Cardiac muscle cell (in vitro differentiated cells and primary cell): Measurements from ENCODE around the gene SETBP1. TPM values are rescaled to one million over a fixed set of nuclear protein-coding genes. Genes with fewer than 3 reads are reported as not detected.
A peak's percentile ranks its signal among the peaks of the same experiment; 100 is the strongest.

Source experiments
- DNase-seq, 2 donors: peaks; one replicate each; pipeline versions ENCODE4 v3.0.0 to v3.0.0-alpha.2; 2010 to 2017; ENCODE audit warnings: low read depth in 1 of 2, low spot score in 1 of 2
- H3K27ac ChIP-seq: fragments of 200-600 bp; sonication (generic); 2 replicates; pipeline ENCODE4 v1.5.1; 2016
- H3K27me3 ChIP-seq: fragments of 200-600 bp; sonication (generic); 2 replicates; pipeline ENCODE4 v1.6.0; 2016; ENCODE audit warnings: control low read depth
- H3K36me3 ChIP-seq: fragments of 200-600 bp; sonication (generic); 2 replicates; pipeline ENCODE4 v1.5.1; 2016; ENCODE audit warnings: control low read depth
- H3K4me1 ChIP-seq: fragments of 200-600 bp; sonication (generic); 2 replicates; pipeline ENCODE4 v1.8.1; 2017; ENCODE audit warnings: low read depth, mild to moderate bottlenecking, mixed run types
- H3K4me3 ChIP-seq: fragments of 200-600 bp; sonication (generic); 2 replicates; pipeline ENCODE4 v1.5.1; 2016; ENCODE audit warnings: mild to moderate bottlenecking
- H3K9me3 ChIP-seq: fragments of 200-600 bp; sonication (generic); 2 replicates; pipeline ENCODE4 v1.5.1; 2017; ENCODE audit warnings: low read depth, mild to moderate bottlenecking, control low read depth
- CTCF ChIP-seq: IDR thresholded peaks from 2 replicates; pipeline ENCODE4 v1.5.1; 2012; ENCODE audit warnings: low read depth, mild to moderate bottlenecking, low read length
- polyA plus RNA-seq: library from polyadenylated mRNA; unstranded; fragments of >200 nt; fragmentation: Nextera tagmentation; extraction: Ambion mirVana; gene quantifications from 2 replicates; pipeline ENCODE4 v1.2.1, GENCODE V29; 2016
- total RNA-seq: library from RNA; depleted of rRNA; stranded (reverse); fragments of >200 nt; gene quantifications from 2 replicates; pipeline ENCODE4 v1.2.3, GENCODE V29; 2016

SETBP1 gene
- total and polyA plus RNA-seq, 2 experiments from 2014 or later: 6.3 to 30.6 TPM

- H3K27ac ChIP-seq: no peak overlapping the region
- no peaks in the 10 kb centered on the region for H3K27me3 ChIP-seq
- H3K9me3 ChIP-seq: no peaks in the 10 kb centered on the region
- no peak for TF ChIP-seq CTCF
- DNase-seq: no peak
- no peak overlapping the region for H3K4me3 ChIP-seq
- no peaks in the 10 kb centered on the region for H3K36me3 ChIP-seq
- peaks cover 14% of the 10 kb centered on the region for H3K4me1 ChIP-seq
Measured at GRCh38 chr18:45024357-45025088, 343.8 kb downstream of the SETBP1 start.

- no peak for TF ChIP-seq CTCF
- no peak for DNase-seq
- H3K36me3 ChIP-seq: no peaks in the 10 kb centered on the region
- H3K27me3 ChIP-seq: no peaks in the 10 kb centered on the region
- no peaks in the 10 kb centered on the region for H3K9me3 ChIP-seq
- H3K27ac ChIP-seq: no peak overlapping the region
- peaks cover 14% of the 10 kb centered on the region for H3K4me1 ChIP-seq
- H3K4me3 ChIP-seq: no peak overlapping the region
Measured at GRCh38 chr18:45025089-45025450, 344.4 kb downstream of the SETBP1 start.

GRCh38 chr18:45026162-45026561 is 345.5 kb downstream of the SETBP1 start:
- Histone ChIP-seq H3K27me3 (no peaks in the 10 kb centered on the region), H3K4me3 (no peak overlapping the region), H3K4me1 (peaks cover 14% of the 10 kb centered on the region), H3K27ac (no peak overlapping the region), H3K36me3 (no peaks in the 10 kb centered on the region), H3K9me3 (no peaks in the 10 kb centered on the region)
- peak in 1 of 2 donors; percentile 17 for DNase-seq
- no peak for TF ChIP-seq CTCF

DNA sequence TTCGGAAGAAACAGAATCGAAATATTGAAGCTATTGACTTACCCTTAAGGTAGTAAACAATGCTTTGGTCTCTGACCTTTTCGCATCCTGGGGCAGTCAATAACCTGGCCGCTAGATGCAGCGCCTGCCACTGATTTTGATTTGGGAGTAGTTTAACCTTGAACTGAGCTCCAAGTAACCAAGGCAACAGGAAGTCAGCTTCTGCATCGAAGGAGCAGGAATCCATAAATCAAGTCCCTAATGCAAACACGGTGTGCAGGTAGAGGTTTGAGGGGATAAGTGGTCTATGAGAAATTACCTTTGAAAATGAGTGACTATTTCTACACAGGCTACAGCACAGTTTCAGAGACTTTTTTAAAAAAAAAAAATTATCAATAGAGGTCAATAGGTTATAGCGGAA is 353.5 kb downstream of the SETBP1 start:
- TF ChIP-seq CTCF: no peak
- no peaks in the 10 kb centered on the region for H3K9me3 ChIP-seq
- no peak overlapping the region for H3K4me3 ChIP-seq
- no peak overlapping the region for H3K27ac ChIP-seq
- no peak for DNase-seq
- no peaks in the 10 kb centered on the region for H3K36me3 ChIP-seq
- no peaks in the 10 kb centered on the region for H3K4me1 ChIP-seq
- H3K27me3 ChIP-seq: no peaks in the 10 kb centered on the region

DNA sequence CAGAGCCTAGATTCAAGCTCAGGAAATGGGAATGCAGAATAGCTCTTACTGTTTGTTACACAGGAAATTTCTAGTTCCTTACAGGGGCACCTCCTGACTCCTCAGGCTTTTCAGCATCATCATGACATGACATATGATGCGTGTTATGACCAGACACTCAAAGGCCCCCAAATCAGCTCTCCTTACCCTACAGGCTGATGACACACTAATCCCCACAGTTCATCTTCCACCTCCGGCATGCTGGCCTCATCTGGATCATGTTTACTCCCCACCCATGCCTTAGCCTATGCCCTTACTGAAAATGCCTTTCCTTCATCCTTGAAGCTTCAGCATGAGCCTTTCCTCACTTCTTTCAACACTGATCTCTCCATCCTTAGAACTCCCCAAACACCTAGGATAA is 356.9 kb downstream of the SETBP1 start:
- H3K36me3 ChIP-seq: no peaks in the 10 kb centered on the region
- DNase-seq: no peak
- H3K27me3 ChIP-seq: no peaks in the 10 kb centered on the region
- H3K4me3 ChIP-seq: no peak overlapping the region
- no peaks in the 10 kb centered on the region for H3K9me3 ChIP-seq
- H3K4me1 ChIP-seq: no peaks in the 10 kb centered on the region
- H3K27ac ChIP-seq: no peak overlapping the region
- no peak for TF ChIP-seq CTCF

DNA sequence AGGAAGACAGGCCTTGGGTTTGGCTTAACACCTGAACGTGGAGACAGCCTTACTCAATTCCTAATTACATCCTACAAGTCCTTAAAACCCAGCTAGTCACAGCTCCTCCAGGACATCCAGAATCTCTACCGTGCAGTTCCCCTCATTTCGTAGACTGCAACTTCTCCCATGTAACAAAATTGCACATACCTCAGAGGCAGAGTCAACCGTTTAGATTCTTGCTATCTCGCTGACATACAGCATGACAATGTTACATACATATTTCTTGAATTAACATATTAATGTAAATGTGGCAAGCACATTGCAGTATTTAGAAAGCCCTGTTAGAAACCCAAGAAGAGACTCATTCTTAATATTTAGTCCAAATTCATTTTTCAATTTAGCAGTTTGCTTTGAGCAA is 358.7 kb downstream of the SETBP1 start:
- no peak for DNase-seq
- no peaks in the 10 kb centered on the region for H3K4me1 ChIP-seq
- no peak overlapping the region for H3K27ac ChIP-seq
- TF ChIP-seq CTCF: no peak
- no peak overlapping the region for H3K4me3 ChIP-seq
- no peaks in the 10 kb centered on the region for H3K9me3 ChIP-seq
- no peaks in the 10 kb centered on the region for H3K27me3 ChIP-seq
- H3K36me3 ChIP-seq: no peaks in the 10 kb centered on the region
